Activated CD4-positive, alpha-beta memory T cell treated with anti-CD3 and anti-CD28 coated beads for 36 hours (primary cell): ENCODE measurements around the gene HECTD4. TPM values are rescaled to one million over a fixed set of nuclear protein-coding genes. Genes with fewer than 3 reads are reported as not detected.
"Not testable (repeated sequence)": the region's sequence is repeated elsewhere in the genome, so short reads cannot be mapped to it uniquely, and the experiment has no call there.

Source experiments
- CTCF ChIA-PET: fragments of 350-600 bp; sonication (Branson Sonifier 250); formaldehyde crosslinking; loops from one replicate; lab custom pipeline; 2021; ENCODE audit warnings: antibody characterized with exemption, inconsistent platforms; lab: Charles Lee
- POLR2A ChIA-PET: fragments of 350-600 bp; sonication (Branson Sonifier 250); formaldehyde crosslinking; loops from one replicate; lab custom pipeline; 2021; ENCODE audit warnings: antibody characterized with exemption; lab: Charles Lee
- DNase-seq: peaks from one replicate; pipeline ENCODE4 v3.0.0-alpha.2; 2020
- H3K27ac Mint-ChIP-seq: one replicate; pipeline ENCODE4 v1.8.0; 2021; ENCODE audit warnings: mixed read lengths
- H3K27me3 Mint-ChIP-seq: one replicate; pipeline ENCODE4 v1.8.0; 2021; ENCODE audit warnings: mixed read lengths
- H3K36me3 Mint-ChIP-seq: one replicate; pipeline ENCODE4 v1.8.0; 2021; ENCODE audit warnings: mixed read lengths
- H3K4me1 Mint-ChIP-seq: one replicate; pipeline ENCODE4 v1.8.0; 2021; ENCODE audit warnings: low read depth, mixed read lengths
- H3K4me3 Mint-ChIP-seq: one replicate; pipeline ENCODE4 v1.8.0; 2021; ENCODE audit warnings: mild to moderate bottlenecking, mixed read lengths
- H3K9me3 Mint-ChIP-seq: one replicate; pipeline ENCODE4 v1.8.0; 2021; ENCODE audit warnings: mixed read lengths
- intact Hi-C: fragments of 100-400 bp; cut with micrococcal nuclease; formaldehyde crosslinking; loops from one replicate; pipeline ENCODE4 v1.15.1; 2023
- total RNA-seq, 2 experiments: library from RNA; stranded (reverse); gene quantifications; one replicate each; pipeline ENCODE4 v1.2.3, GENCODE V29; 2021

HECTD4 gene
- total RNA-seq, 2 experiments from 2014 or later: 24.0 to 24.4 TPM

- Mint-ChIP-seq H3K4me1 (peaks cover 7% of the 10 kb centered on the region), H3K27ac (no peak overlapping the region), H3K9me3 (no peaks in the 10 kb centered on the region), H3K27me3 (no peaks in the 10 kb centered on the region), H3K4me3 (no peak overlapping the region), H3K36me3 (peaks cover 20% of the 10 kb centered on the region)
- intact Hi-C loops: no loop called here
- no peak for DNase-seq
- CTCF ChIA-PET: interaction anchor here (0.8 to 1.5 kb wide), 2 partner anchors 10 to 14 kb away, joined by 3 to 4 read pairs; no protein-coding TSS in a partner anchor
- POLR2A ChIA-PET: no interaction called here
Measured at GRCh38 chr12:112401054-112401453, 18.8 kb upstream of the HECTD4 start.

DNA sequence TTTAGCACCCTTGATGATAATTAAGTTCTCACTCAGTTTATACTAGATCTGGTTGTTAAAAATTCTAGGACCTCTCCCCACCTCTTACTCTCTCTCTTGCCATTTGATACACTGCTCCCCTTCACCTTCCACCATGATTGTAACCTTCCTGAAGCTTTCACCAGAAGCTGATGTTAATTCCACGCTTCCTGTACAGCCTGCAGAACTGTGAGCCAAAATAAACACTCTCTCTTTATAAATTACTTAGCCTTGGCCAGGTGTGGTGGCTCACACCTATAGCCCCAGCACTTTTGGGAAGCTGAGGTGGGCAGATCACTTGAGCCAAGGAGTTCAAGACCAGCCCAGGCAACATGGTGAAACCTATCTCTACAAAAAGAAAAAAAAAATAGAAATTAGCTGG, 11.1 kb upstream of the HECTD4 start:
- Mint-ChIP-seq H3K27ac (no peak overlapping the region), H3K9me3 (no peaks in the 10 kb centered on the region), H3K4me1 (no peaks in the 10 kb centered on the region), H3K36me3 (no peaks in the 10 kb centered on the region), H3K27me3 (peaks cover 5% of the 10 kb centered on the region), H3K4me3 (no peak overlapping the region)
- CTCF ChIA-PET: no interaction called here
- no peak for DNase-seq
- POLR2A ChIA-PET: no interaction called here
- intact Hi-C loops: no loop called here

DNA sequence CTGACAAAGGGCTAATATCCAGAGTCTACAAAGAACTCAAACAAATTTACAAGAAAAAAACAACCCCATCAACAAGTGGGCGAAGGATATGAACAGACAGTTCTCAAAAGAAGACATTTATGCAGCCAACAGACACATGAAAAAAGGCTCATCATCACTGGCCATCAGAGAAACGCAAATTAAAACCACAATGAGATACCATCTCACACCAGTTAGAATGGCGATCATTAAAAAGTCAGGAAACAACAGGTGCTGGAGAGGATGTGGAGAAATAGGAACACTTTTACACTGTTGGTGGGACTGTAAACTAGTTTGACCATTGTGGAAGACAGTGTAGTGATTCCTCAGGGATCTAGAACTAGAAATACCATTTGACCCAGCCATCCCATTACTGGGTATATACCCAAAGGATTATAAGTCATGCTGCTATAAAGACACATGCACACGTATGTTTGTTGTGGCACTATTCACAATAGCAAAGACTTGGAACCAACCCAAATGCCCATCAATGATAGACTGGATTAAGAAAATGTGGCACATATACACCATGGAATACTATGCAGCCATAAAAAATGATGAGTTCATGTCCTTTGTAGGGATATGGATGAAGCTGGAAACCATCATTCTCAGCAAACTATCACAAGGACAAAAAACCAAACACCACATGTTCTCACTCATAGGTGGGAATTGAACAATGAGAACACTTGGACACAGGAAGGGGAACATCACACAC, 7.9 kb upstream of the HECTD4 start:
- CTCF ChIA-PET, H3K4me3 Mint-ChIP-seq, DNase-seq, POLR2A ChIA-PET, H3K9me3 Mint-ChIP-seq, H3K27ac Mint-ChIP-seq, H3K27me3 Mint-ChIP-seq, H3K36me3 Mint-ChIP-seq: not testable (repeated sequence)
- H3K4me1 Mint-ChIP-seq: peaks cover 13% of the 10 kb centered on the region
- intact Hi-C loops: loop anchor here (5.0 to 10.0 kb wide), 3 partner anchors 258 to 568 kb away; partner anchors contain the start of gene MAPKAPK5

- ChIA-PET POLR2A (no interaction called here), CTCF (interaction anchor here (3.9 kb wide), 1 partner anchor 191 kb away, joined by 72 read pairs; no protein-coding TSS in a partner anchor)
- H3K4me1 Mint-ChIP-seq: peaks cover 13% of the 10 kb centered on the region
- H3K36me3 Mint-ChIP-seq: no peaks in the 10 kb centered on the region
- H3K27ac Mint-ChIP-seq: no peak overlapping the region
- H3K9me3 Mint-ChIP-seq: no peaks in the 10 kb centered on the region
- H3K4me3 Mint-ChIP-seq: no peak overlapping the region
- DNase-seq: no peak
- intact Hi-C loops: loop anchor here (5.0 to 10.0 kb wide), 3 partner anchors 257 to 567 kb away; partner anchors contain the start of gene MAPKAPK5
- peaks cover 7% of the 10 kb centered on the region for H3K27me3 Mint-ChIP-seq
Measured at GRCh38 chr12:112389228-112389627, 7.0 kb upstream of the HECTD4 start.

GRCh38 chr12:112386726-112387125, 4.5 kb upstream of the HECTD4 start:
- Mint-ChIP-seq H3K36me3 (no peaks in the 10 kb centered on the region), H3K4me3 (no peak overlapping the region), H3K27ac (peak overlapping the region; percentile 83), H3K27me3 (peaks cover 7% of the 10 kb centered on the region), H3K4me1 (peaks cover 17% of the 10 kb centered on the region), H3K9me3 (no peaks in the 10 kb centered on the region)
- POLR2A ChIA-PET: interaction anchor here (1.2 to 1.9 kb wide), 2 partner anchors 32 to 188 kb away, joined by 4 to 6 read pairs; partner anchors contain the start of gene PTPN11
- DNase-seq: no peak
- intact Hi-C loops: loop anchor here (1.0 to 10.0 kb wide), 8 partner anchors 84 to 564 kb away; partner anchors contain the start of genes ERP29, MAPKAPK5 and TMEM116
- CTCF ChIA-PET: interaction anchor here (0.5 to 3.9 kb wide), 35 partner anchors 9 to 574 kb away, joined by 3 to 72 read pairs (median 4); no protein-coding TSS in a partner anchor

- Mint-ChIP-seq H3K27ac (peak overlapping the region; percentile 72), H3K9me3 (no peaks in the 10 kb centered on the region), H3K4me3 (peak overlapping the region; percentile 82), H3K27me3 (no peaks in the 10 kb centered on the region), H3K36me3 (peaks cover 1% of the 10 kb centered on the region), H3K4me1 (peaks cover 33% of the 10 kb centered on the region)
- ChIA-PET CTCF (no interaction called here), POLR2A (no interaction called here)
- intact Hi-C loops: loop anchor here (1.0 to 10.0 kb wide), 2 partner anchors 26 to 538 kb away; partner anchors contain the start of genes MAPKAPK5 and RPL6
- DNase-seq: no peak
Measured at GRCh38 chr12:112382866-112383265, 635 bp upstream of the HECTD4 start.

GRCh38 chr12:112381406-112381882, 787 bp downstream of the HECTD4 start:
- Mint-ChIP-seq H3K4me1 (peaks cover 22% of the 10 kb centered on the region), H3K27me3 (no peaks in the 10 kb centered on the region), H3K36me3 (peaks cover 1% of the 10 kb centered on the region), H3K4me3 (peak overlapping the region; percentile 91), H3K27ac (peak overlapping the region; percentile 75), H3K9me3 (no peaks in the 10 kb centered on the region)
- peak; percentile 49 for DNase-seq
- intact Hi-C loops: loop anchor here (10.0 kb wide), 1 partner anchor 537 kb away; the partner anchor contains the start of gene MAPKAPK5
- CTCF ChIA-PET: interaction anchor here (1.1 kb wide), 1 partner anchor 72 kb away, joined by 3 read pairs; no protein-coding TSS in a partner anchor
- POLR2A ChIA-PET: no interaction called here

DNA sequence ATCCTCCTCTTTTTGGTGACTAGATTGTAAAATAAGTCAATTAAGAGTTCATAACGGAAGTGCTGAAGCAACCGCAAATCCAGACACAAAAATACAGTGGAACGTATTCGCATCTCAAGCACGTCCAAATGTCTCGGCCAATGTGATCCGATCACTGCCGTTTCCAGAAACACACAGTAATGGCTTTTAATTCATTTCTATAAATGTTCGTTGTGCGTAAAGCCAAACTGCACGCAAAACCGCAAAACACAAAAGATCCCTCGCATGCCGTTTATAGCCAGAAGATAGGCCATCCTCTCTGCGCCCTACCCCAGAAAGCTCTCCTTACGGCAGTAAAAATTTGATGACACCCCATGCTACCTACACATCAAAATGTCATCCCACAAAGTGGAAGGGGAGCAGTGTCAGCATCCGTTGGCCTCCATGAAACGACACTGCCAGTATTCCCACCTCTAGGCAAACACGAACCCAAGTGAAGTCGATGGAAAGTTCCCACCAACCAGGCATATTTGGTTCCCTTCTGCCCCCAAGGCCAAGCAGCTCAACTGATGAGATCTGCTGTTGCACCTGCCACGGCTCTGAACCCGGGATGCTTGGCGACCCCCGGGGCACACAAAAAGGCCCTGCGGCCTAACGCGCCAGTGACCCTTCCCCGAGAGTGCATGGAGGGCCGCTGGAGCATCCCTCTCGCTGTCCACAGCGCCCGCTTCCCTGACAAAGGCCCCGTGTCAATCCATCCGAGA, 1.4 kb downstream of the HECTD4 start:
- intact Hi-C loops: loop anchor here (10.0 kb wide), 1 partner anchor 536 kb away; the partner anchor contains the start of gene MAPKAPK5
- peak overlapping the region; percentile 75 for H3K27ac Mint-ChIP-seq
- no peaks in the 10 kb centered on the region for H3K27me3 Mint-ChIP-seq
- peak; percentile 9 for DNase-seq
- ChIA-PET POLR2A (no interaction called here), CTCF (interaction anchor here (1.1 kb wide), 1 partner anchor 71 kb away, joined by 3 read pairs; no protein-coding TSS in a partner anchor)
- H3K4me1 Mint-ChIP-seq: peaks cover 20% of the 10 kb centered on the region
- no peaks in the 10 kb centered on the region for H3K9me3 Mint-ChIP-seq
- peak overlapping the region; percentile 91 for H3K4me3 Mint-ChIP-seq
- H3K36me3 Mint-ChIP-seq: peaks cover 1% of the 10 kb centered on the region

GRCh38 chr12:112375105-112375504, 7.1 kb downstream of the HECTD4 start:
- H3K4me1 Mint-ChIP-seq: peaks cover 14% of the 10 kb centered on the region

DNA sequence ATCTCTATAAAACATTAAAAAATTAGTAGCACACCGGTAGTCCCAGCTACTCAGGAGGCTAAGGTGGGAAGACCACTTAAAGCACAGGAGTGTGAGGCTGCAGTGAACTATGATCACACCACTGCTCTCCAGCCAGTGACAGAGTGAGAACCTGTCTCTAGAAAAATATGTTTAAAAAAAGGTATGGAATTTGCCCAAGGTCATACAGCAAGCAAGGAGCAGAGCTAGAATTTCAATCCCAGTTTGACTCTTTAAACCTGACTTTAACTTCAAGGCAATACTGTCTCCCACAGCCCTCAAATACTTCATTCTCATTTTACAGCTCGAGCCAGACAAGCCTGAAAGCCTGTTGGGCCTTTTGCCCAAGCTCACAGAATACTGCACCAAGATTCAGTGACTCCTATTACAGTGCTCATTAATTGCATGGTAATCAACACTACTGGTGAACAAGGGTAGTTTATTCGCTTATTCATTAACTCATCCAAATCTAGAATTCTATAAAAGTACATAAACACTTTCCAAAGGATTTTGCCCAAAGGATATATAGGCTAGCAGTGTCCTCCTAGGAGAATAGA, 8.0 kb downstream of the HECTD4 start:
- ChIA-PET CTCF (interaction anchor here (0.8 to 1.7 kb wide), 2 partner anchors 13 kb away, joined by 3 to 4 read pairs; no protein-coding TSS in a partner anchor), POLR2A (no interaction called here)
- no peak overlapping the region for H3K27ac Mint-ChIP-seq
- H3K4me1 Mint-ChIP-seq: peaks cover 11% of the 10 kb centered on the region
- H3K4me3 Mint-ChIP-seq: no peak overlapping the region
- intact Hi-C loops: no loop called here
- no peak for DNase-seq
- no peaks in the 10 kb centered on the region for H3K9me3 Mint-ChIP-seq
- H3K27me3 Mint-ChIP-seq: no peaks in the 10 kb centered on the region
- H3K36me3 Mint-ChIP-seq: no peaks in the 10 kb centered on the region

More at GRCh38 chr12:112375105-112375504, 7.1 kb downstream of the HECTD4 start:
- no peaks in the 10 kb centered on the region for H3K9me3 Mint-ChIP-seq
- no peak overlapping the region for H3K27ac Mint-ChIP-seq
- H3K27me3 Mint-ChIP-seq: no peaks in the 10 kb centered on the region
- no peak for DNase-seq
- CTCF ChIA-PET: interaction anchor here (1.7 kb wide), 1 partner anchor 12 kb away, joined by 4 read pairs; no protein-coding TSS in a partner anchor
- POLR2A ChIA-PET: no interaction called here
- intact Hi-C loops: no loop called here
- H3K36me3 Mint-ChIP-seq: no peaks in the 10 kb centered on the region
- no peak overlapping the region for H3K4me3 Mint-ChIP-seq

DNA sequence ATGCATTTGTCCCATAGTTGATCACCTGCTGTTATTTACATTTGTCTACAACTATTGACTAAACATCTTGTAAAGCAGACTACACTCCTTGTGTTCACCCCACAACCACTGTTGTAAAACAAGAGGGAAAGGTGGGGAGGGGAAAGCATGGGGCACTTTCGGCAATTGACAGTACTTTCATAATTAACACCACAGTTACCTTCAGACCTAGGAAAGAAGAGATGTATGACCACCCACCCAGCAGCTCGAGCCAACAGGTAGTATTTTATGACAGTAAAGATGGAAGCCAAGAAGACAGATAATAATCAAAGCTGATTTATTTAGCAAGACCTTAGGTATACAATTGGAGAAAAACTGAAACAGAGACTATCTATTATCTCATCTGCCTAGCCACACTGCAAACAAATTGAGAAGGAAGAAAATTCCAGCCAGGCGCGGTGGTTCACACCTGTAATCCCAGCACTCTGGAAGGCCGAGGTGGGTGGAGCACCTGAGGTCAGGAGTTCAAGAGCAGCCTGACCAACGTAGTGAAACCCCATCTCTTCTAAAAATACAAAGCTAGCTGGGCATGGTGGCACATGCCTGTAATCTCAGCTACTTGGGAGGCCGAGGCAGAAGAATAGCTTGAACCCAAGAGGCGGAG, 11.2 kb downstream of the HECTD4 start:
- CTCF ChIA-PET: no interaction called here
- no peaks in the 10 kb centered on the region for H3K36me3 Mint-ChIP-seq
- H3K9me3 Mint-ChIP-seq: no peaks in the 10 kb centered on the region
- H3K27me3 Mint-ChIP-seq: no peaks in the 10 kb centered on the region
- peaks cover 11% of the 10 kb centered on the region for H3K4me1 Mint-ChIP-seq
- POLR2A ChIA-PET: no interaction called here
- intact Hi-C loops: no loop called here
- H3K27ac Mint-ChIP-seq: no peak overlapping the region
- H3K4me3 Mint-ChIP-seq: no peak overlapping the region
- DNase-seq: no peak
